Neural progenitor cell (in vitro differentiated cells): ENCODE results near the gene ZNF524.

Experiments
- EZH2 ChIP-seq: fragments of 200-600 bp; sonication (generic); IDR thresholded peaks from 2 replicates; pipeline ENCODE4 v1.6.1; 2017; ENCODE audit warnings: antibody characterized with exemption, mild to moderate bottlenecking, moderate library complexity
- EZH2phosphoT487 ChIP-seq: fragments of 200-600 bp; sonication (generic); IDR thresholded peaks from 2 replicates; pipeline ENCODE4 v1.6.1; 2017; ENCODE audit warnings: antibody characterized with exemption
- TF ChIP-seq, protein P1 (sequence below): fragments of 200-600 bp; sonication (generic); IDR thresholded peaks from 2 replicates; pipeline ENCODE4 v1.5.1; 2017; ENCODE audit warnings: antibody characterized with exemption, mild to moderate bottlenecking

DNA sequence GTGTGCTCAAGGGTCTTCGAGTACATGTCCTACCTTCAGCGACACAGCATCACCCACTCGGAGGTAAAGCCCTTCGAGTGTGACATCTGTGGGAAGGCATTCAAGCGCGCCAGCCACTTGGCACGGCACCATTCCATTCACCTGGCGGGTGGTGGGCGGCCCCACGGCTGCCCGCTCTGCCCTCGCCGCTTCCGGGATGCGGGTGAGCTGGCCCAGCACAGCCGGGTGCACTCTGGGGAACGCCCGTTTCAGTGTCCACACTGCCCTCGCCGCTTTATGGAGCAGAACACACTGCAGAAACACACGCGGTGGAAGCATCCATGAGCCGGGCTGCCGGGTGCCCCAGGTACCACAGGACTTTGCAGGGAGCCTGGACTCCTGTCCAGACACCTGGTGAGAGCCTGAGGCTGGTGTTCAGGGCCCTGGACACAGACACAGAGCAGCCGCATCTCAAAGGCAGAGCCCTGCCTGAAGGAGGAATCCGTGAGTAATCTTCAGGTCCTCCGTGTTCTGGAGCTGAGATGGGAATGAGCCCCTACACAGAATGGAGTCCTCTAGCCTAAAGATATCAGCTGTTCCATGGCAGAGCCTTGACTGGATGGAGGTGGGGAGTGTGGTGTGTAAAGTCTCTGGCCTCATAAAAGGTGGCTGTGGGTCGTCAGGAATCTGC lies 44.9 kb downstream of the ZNF524 start:
- TF ChIP-seq, protein P1, sequence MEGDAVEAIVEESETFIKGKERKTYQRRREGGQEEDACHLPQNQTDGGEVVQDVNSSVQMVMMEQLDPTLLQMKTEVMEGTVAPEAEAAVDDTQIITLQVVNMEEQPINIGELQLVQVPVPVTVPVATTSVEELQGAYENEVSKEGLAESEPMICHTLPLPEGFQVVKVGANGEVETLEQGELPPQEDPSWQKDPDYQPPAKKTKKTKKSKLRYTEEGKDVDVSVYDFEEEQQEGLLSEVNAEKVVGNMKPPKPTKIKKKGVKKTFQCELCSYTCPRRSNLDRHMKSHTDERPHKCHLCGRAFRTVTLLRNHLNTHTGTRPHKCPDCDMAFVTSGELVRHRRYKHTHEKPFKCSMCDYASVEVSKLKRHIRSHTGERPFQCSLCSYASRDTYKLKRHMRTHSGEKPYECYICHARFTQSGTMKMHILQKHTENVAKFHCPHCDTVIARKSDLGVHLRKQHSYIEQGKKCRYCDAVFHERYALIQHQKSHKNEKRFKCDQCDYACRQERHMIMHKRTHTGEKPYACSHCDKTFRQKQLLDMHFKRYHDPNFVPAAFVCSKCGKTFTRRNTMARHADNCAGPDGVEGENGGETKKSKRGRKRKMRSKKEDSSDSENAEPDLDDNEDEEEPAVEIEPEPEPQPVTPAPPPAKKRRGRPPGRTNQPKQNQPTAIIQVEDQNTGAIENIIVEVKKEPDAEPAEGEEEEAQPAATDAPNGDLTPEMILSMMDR: no peak
- no peak for TF ChIP-seq EZH2
- TF ChIP-seq EZH2phosphoT487: no peak
